Measurements from ENCODE around the gene DHRS4L2. TPM values are rescaled to one million over a fixed set of nuclear protein-coding genes. Genes with fewer than 3 reads are reported as not detected.
"Not testable (repeated sequence)": the region's sequence is repeated elsewhere in the genome, so short reads cannot be mapped to it uniquely, and the experiment has no call there.

The DHRS4L2 gene
- polyA plus RNA-seq, 1 donor (not counting 4 experiments of a cell fraction or from before 2014, with no cell fraction given): 18.1 TPM

DNA sequence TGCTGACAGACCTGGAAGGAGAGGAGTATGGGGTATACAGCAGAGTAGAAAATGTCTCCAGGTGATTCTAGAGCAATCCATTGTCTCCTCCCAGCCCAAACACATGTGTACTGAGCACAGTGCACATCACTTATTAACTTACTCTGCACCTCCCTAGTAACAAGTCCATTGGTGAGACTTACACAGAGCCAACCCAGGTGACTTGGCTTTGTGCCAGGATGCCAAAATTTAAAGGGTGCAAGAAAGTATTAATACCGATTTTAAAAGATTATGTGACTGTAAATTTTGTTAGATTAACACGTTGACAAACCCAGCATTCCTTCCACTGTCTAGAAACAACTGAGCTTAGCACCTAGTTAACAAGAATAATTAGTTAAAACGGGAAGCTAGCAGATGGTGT, 4.3 kb downstream of the DHRS4L2 start:
- H3K79me2 ChIP-seq (ENCODE audit: control insufficient read depth, insufficient read depth, low read length); H3K36me3 ChIP-seq (ENCODE audit: control insufficient read depth in 2 of 2, extremely low read depth in 1 of 2, insufficient read depth in 2 of 2, low read length in 2 of 2); H3K9me1 ChIP-seq (ENCODE audit: control insufficient read depth, extremely low read depth, insufficient read depth, low read length); H3K27ac ChIP-seq (ENCODE audit: control insufficient read depth, insufficient read depth, low read length); H3K9me3 ChIP-seq (ENCODE audit: control insufficient read depth, low read depth, low read length); H2AFZ ChIP-seq (ENCODE audit: control insufficient read depth, low read length); H3K4me2 ChIP-seq (ENCODE audit: control insufficient read depth, extremely low read depth, insufficient read depth, low read depth, low read length); FAIRE-seq; DNase-seq (ENCODE audit: low read depth, low spot score); H3K4me1 ChIP-seq (ENCODE audit: control insufficient read depth, extremely low read depth, insufficient read depth, low read length); dilution Hi-C loops (cut with MboI; ENCODE audit: extremely low pct_ligation_motif_present, low sequenced_read_pairs); H3K27me3 ChIP-seq (ENCODE audit: control insufficient read depth, extremely low read depth, insufficient read depth, low read length); H4K20me1 ChIP-seq (ENCODE audit: control insufficient read depth, extremely low read depth, insufficient read depth, low read length); H3K4me3 ChIP-seq (ENCODE audit: control insufficient read depth in 2 of 3, extremely low read depth in 1 of 3, insufficient read depth in 2 of 3, low read depth in 1 of 3, low read length in 3 of 3); H3K9ac ChIP-seq (ENCODE audit: control insufficient read depth, extremely low read depth, insufficient read depth, low read length): not testable (repeated sequence)

DNA sequence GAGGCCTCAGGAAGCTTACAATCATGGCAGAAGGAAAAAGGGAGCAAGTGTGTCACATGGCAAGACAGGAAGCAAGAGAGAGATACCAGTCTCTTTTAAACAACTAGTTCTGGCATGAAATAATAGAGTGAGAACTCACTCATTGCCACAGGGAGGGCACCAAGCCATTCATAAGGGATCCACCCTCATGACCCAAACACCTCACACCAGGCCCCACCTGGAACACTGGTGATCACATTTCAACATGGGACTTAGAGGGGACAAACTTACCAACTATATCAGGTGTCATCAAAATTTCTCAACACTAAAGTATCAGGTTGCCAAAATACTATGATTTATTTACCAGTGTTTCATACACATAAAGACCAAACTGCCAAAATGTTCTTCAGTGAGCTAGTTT, 7.3 kb downstream of the DHRS4L2 start:
- H4K20me1 ChIP-seq (ENCODE audit: control insufficient read depth, extremely low read depth, insufficient read depth, low read length); dilution Hi-C loops (cut with MboI; ENCODE audit: extremely low pct_ligation_motif_present, low sequenced_read_pairs); H3K4me2 ChIP-seq (ENCODE audit: control insufficient read depth, extremely low read depth, insufficient read depth, low read depth, low read length); H3K27ac ChIP-seq (ENCODE audit: control insufficient read depth, insufficient read depth, low read length); H3K9ac ChIP-seq (ENCODE audit: control insufficient read depth, extremely low read depth, insufficient read depth, low read length); H3K27me3 ChIP-seq (ENCODE audit: control insufficient read depth, extremely low read depth, insufficient read depth, low read length); DNase-seq (ENCODE audit: low read depth, low spot score); H3K4me1 ChIP-seq (ENCODE audit: control insufficient read depth, extremely low read depth, insufficient read depth, low read length); FAIRE-seq; H2AFZ ChIP-seq (ENCODE audit: control insufficient read depth, low read length); H3K36me3 ChIP-seq (ENCODE audit: control insufficient read depth in 2 of 2, extremely low read depth in 1 of 2, insufficient read depth in 2 of 2, low read length in 2 of 2); H3K4me3 ChIP-seq (ENCODE audit: control insufficient read depth in 2 of 3, extremely low read depth in 1 of 3, insufficient read depth in 2 of 3, low read depth in 1 of 3, low read length in 3 of 3); H3K9me1 ChIP-seq (ENCODE audit: control insufficient read depth, extremely low read depth, insufficient read depth, low read length); H3K9me3 ChIP-seq (ENCODE audit: control insufficient read depth, low read depth, low read length); H3K79me2 ChIP-seq (ENCODE audit: control insufficient read depth, insufficient read depth, low read length): not testable (repeated sequence)

DNA sequence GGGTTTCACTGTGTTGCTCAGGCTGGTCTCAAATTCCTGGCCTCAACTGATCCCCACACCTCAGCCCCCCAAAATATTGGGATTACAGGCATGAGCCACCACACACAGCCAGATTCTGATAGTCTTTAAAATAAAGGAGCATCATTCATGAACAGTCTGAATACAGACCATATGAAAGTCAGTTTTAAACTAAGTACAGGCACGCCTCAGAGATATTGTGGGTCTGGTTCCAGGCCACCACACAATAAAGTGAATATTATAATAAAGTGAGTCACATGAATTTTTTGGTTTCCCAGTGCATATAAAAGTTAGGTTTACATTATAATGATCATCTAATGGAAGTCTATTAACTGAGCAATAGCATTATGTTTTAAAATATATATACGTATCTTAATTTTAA, 8.1 kb downstream of the DHRS4L2 start:
- H3K9ac ChIP-seq (ENCODE audit: control insufficient read depth, extremely low read depth, insufficient read depth, low read length); H3K36me3 ChIP-seq (ENCODE audit: control insufficient read depth in 2 of 2, extremely low read depth in 1 of 2, insufficient read depth in 2 of 2, low read length in 2 of 2); H2AFZ ChIP-seq (ENCODE audit: control insufficient read depth, low read length); H3K9me1 ChIP-seq (ENCODE audit: control insufficient read depth, extremely low read depth, insufficient read depth, low read length); H3K27me3 ChIP-seq (ENCODE audit: control insufficient read depth, extremely low read depth, insufficient read depth, low read length); FAIRE-seq; H3K9me3 ChIP-seq (ENCODE audit: control insufficient read depth, low read depth, low read length); H3K27ac ChIP-seq (ENCODE audit: control insufficient read depth, insufficient read depth, low read length); H4K20me1 ChIP-seq (ENCODE audit: control insufficient read depth, extremely low read depth, insufficient read depth, low read length); H3K4me3 ChIP-seq (ENCODE audit: control insufficient read depth in 2 of 3, extremely low read depth in 1 of 3, insufficient read depth in 2 of 3, low read depth in 1 of 3, low read length in 3 of 3); dilution Hi-C loops (cut with MboI; ENCODE audit: extremely low pct_ligation_motif_present, low sequenced_read_pairs); H3K4me1 ChIP-seq (ENCODE audit: control insufficient read depth, extremely low read depth, insufficient read depth, low read length); DNase-seq (ENCODE audit: low read depth, low spot score); H3K79me2 ChIP-seq (ENCODE audit: control insufficient read depth, insufficient read depth, low read length); H3K4me2 ChIP-seq (ENCODE audit: control insufficient read depth, extremely low read depth, insufficient read depth, low read depth, low read length): not testable (repeated sequence)

DNA sequence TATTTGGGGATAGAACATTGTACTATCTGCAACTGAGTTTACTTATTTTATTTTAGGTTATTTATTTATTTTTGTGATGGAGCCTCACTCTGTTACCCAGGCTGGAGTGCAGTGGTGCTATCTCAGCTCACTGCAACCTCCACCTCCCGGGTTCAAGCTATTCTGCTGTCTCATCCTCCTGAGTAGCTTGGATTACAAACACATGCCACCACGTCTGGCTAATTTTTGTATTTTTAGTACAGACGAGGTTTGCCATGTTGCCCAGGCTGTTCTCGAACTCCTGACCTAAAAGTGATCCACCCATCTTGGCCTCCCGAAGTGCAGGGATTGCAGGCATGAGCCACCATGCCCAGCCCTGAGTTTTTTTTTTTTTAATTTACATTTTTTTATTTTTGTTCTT, 10.9 kb downstream of the DHRS4L2 start:
- H3K79me2 ChIP-seq (ENCODE audit: control insufficient read depth, insufficient read depth, low read length); FAIRE-seq; dilution Hi-C loops (cut with MboI; ENCODE audit: extremely low pct_ligation_motif_present, low sequenced_read_pairs); H3K4me3 ChIP-seq (ENCODE audit: control insufficient read depth in 2 of 3, extremely low read depth in 1 of 3, insufficient read depth in 2 of 3, low read depth in 1 of 3, low read length in 3 of 3); H4K20me1 ChIP-seq (ENCODE audit: control insufficient read depth, extremely low read depth, insufficient read depth, low read length); H3K9me1 ChIP-seq (ENCODE audit: control insufficient read depth, extremely low read depth, insufficient read depth, low read length); DNase-seq (ENCODE audit: low read depth, low spot score); H3K36me3 ChIP-seq (ENCODE audit: control insufficient read depth in 2 of 2, extremely low read depth in 1 of 2, insufficient read depth in 2 of 2, low read length in 2 of 2); H3K27ac ChIP-seq (ENCODE audit: control insufficient read depth, insufficient read depth, low read length); H3K9ac ChIP-seq (ENCODE audit: control insufficient read depth, extremely low read depth, insufficient read depth, low read length); H3K27me3 ChIP-seq (ENCODE audit: control insufficient read depth, extremely low read depth, insufficient read depth, low read length); H3K9me3 ChIP-seq (ENCODE audit: control insufficient read depth, low read depth, low read length); H3K4me2 ChIP-seq (ENCODE audit: control insufficient read depth, extremely low read depth, insufficient read depth, low read depth, low read length); H3K4me1 ChIP-seq (ENCODE audit: control insufficient read depth, extremely low read depth, insufficient read depth, low read length); H2AFZ ChIP-seq (ENCODE audit: control insufficient read depth, low read length): not testable (repeated sequence)

DNA sequence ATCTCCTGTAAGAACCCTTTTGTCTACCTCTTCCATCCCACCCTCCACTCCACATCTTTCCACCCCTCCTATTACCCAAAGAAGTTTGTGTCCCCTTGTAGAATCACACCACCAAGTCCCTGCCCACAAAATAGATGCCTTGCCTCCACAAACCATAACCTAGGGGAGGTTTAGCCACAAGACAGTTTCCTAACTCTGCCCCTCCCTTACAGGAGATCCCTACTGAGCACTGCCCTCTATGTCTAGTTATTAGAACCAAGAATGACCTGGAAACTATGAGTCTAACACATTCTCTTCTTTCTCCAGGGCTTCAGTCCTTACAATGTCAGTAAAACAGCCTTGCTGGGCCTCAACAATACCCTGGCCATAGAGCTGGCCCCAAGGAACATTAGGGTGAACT, 12.3 kb downstream of the DHRS4L2 start:
- FAIRE-seq; H3K9me1 ChIP-seq (ENCODE audit: control insufficient read depth, extremely low read depth, insufficient read depth, low read length); H3K4me1 ChIP-seq (ENCODE audit: control insufficient read depth, extremely low read depth, insufficient read depth, low read length); H3K27ac ChIP-seq (ENCODE audit: control insufficient read depth, insufficient read depth, low read length); H3K27me3 ChIP-seq (ENCODE audit: control insufficient read depth, extremely low read depth, insufficient read depth, low read length); H3K36me3 ChIP-seq (ENCODE audit: control insufficient read depth in 2 of 2, extremely low read depth in 1 of 2, insufficient read depth in 2 of 2, low read length in 2 of 2); H3K9me3 ChIP-seq (ENCODE audit: control insufficient read depth, low read depth, low read length); H4K20me1 ChIP-seq (ENCODE audit: control insufficient read depth, extremely low read depth, insufficient read depth, low read length); H3K79me2 ChIP-seq (ENCODE audit: control insufficient read depth, insufficient read depth, low read length); H2AFZ ChIP-seq (ENCODE audit: control insufficient read depth, low read length); dilution Hi-C loops (cut with MboI; ENCODE audit: extremely low pct_ligation_motif_present, low sequenced_read_pairs); H3K9ac ChIP-seq (ENCODE audit: control insufficient read depth, extremely low read depth, insufficient read depth, low read length); H3K4me2 ChIP-seq (ENCODE audit: control insufficient read depth, extremely low read depth, insufficient read depth, low read depth, low read length); H3K4me3 ChIP-seq (ENCODE audit: control insufficient read depth in 2 of 3, extremely low read depth in 1 of 3, insufficient read depth in 2 of 3, low read depth in 1 of 3, low read length in 3 of 3); DNase-seq (ENCODE audit: low read depth, low spot score): not testable (repeated sequence)

Data from keratinocyte (primary cell).